Dermis blood vessel endothelial cell (primary cell): ENCODE data around the gene RAD23A. TPM values are rescaled to one million over a fixed set of nuclear protein-coding genes. Genes with fewer than 3 reads are reported as not detected.
"Not testable (repeated sequence)": the region's sequence is repeated elsewhere in the genome, so short reads cannot be mapped to it uniquely, and the experiment has no call there.

Source experiments
- DNase-seq: peaks from one replicate; pipeline ENCODE4 v3.0.0; 2010
- total RNA-seq: library from RNA; depleted of rRNA; stranded (reverse); fragments of >200 nt; gene quantifications from 2 replicates; pipeline ENCODE4 v1.2.3, GENCODE V29; 2014

The RAD23A gene
- total RNA-seq, 1 donor from 2014 or later = 52.9 TPM

DNA sequence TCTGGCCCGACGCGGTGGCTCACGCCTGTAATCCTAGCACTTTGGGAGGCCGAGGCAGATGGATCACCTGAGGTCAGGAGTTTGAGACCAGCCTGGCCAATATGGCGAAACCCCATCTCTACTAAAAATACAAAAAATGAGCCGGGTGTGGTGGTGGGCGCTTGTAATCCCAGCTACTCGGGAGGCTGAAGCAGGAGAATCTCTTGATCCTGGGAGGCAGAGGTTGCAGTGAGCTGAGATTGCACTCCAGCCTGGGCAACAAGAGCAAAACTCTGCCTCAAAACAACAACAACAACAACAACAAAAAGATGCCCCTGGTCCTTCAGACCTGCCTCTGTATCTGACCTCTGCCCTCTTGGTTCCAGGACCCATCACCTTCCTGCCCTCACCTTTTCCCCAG is 9.9 kb downstream of the RAD23A start:
- DNase-seq = not testable (repeated sequence)

DNA sequence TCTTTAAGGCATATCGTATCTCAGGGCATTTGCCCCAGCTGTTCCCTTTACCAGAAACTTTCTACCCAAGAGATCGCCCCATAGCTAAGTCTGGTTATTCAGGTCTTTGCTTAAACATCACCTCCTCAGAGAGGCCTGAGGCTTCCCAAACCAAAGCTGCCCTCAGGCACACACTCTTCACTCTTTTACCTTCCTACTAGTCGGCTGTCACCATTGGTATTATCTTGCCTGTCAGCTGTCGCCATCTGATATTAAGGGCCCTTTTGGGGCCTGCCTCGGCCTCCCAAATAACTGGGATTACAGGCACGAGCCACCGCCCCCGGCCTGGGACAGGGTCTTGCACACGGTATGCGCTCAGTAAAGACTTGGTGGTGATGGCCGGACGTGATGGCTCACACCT is 10.3 kb downstream of the RAD23A start:
- DNase-seq = no peak

DNA sequence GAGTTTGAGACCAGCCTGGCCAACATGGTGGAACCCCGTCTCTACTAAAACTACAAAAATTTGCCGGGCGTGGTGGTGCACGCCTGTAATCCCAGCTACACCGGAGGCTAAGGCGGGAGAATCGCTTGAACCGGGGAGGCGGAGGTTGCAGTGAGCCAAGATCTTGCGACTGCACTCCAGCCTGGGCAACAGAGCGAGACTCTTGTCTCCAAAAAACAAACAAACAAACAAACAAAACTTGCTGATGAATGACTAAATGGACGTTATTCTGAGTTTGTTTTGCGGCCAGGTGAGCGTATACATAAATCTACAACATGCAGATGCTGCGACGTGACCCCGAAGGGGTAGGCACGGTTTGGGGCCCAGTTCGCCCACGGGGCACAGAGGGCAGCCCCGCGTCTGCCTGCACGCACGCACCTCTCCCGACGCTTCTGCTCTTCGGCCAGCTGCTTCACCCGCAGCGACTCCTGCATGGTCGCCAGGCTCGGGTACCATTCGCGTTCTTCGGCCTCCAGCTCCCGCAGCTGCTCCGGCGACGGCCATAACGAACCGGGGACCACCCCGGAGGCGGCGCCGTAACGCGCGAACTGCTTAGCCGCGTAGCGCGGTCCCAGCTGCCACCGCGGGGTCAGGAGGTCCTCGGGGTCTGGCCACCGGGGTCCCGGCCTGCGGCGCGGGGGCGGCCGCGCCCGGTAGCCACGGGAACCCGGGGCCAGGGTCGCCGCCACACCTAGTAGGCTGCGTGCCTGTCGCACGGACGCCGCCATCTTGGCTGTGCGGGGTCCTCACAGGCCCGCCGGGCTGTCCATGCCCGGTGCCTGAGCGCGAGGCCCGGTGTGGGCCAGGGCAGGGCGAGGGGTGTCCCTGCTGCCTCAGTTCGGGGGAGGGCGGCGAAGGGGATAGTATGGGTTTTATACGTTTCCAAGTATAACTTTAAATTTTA is 11.1 kb downstream of the RAD23A start, which contains the start of gene GADD45GIP1:
Gene GADD45GIP1 (minus strand): TSS at position 778 of the 943 bp plus-strand sequence. CDS start 11 bp downstream, at position 767.
- DNase-seq = peak; percentile 88

DNA sequence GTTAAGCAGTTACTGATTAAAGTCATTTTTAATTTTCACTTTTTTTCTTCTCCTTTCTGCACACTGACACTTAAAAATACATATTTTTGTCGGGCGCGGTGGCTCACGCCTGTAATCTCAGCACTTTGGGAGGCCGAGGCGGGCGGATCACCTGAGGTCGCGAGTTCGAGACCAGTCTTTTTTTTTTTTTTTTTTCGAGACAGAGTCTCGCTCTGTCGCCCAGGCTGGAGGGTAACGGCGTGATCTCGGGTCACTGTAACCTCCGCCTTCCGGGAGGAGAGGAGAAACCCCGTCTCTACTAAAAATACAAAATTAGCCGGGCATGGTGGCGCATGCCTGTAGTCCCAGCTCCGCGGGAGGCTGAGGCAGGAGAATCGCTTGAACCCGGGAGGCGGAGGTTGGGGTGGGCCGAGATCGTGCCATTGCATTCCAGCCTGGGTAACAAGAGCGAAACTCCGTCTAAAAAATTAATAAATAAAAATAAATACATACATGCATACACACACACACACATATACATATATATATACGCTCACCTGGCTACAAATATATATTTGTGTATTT is 11.8 kb downstream of the RAD23A start:
- not testable (repeated sequence) for DNase-seq

DNA sequence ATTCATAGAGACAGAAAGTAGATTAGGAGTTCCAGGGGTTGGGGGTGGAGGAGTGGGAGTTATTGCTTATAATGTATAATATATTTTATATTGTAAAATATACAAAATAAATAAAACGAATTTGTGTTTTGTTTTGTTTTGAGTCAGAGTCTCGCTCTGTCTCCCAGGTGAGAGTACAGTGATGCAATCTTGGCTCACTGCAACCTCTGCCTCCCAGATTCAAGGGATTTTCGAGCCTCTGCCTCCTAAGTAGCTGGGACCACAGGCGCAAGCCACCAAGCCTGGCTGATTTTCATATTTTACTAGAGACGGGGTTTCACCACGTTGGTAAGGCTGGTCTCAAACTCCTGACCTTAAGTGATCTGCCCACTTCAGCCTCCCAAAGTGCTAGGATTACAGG is 13.8 kb downstream of the RAD23A start:
- DNase-seq = no peak

DNA sequence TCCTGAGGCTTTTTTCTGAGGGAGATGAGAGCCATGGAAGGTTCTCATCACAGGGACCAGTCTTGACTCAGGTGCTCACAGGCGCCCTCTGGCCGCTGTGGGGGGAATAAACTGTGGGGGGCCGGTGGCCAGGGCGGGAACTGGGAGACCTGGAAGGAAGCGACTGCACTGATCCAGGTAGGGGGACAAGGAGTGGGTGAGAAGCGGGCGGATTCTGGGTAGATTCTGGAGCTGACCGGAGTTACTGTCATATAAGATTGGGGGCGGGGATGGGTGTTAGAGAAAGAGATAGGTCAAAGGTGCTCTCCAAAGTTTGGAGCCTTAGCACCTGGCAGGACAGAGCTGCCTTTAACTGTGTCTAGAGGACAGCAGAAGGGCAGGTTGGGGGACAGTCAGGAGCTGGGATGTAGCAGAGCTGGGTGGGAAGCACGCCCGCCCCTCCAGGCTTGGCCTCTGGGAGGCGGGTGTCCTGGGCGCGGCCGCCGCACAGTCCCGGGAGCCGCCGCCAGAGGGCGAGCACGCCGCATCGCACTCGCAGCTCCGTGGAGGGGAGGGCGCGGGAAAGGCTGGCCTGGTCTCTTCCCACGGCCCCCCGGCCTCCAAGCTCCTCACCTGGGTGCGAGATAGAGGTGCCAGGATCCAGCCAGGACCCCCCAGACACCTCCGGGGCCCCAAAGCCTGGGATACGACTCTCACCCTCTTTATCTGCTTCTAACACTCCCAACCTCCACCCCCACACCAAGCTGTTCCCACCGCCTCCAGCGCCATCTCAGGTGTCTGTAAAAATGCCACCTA is 19.6 kb downstream of the RAD23A start:
- peak; percentile 85 for DNase-seq

DNA sequence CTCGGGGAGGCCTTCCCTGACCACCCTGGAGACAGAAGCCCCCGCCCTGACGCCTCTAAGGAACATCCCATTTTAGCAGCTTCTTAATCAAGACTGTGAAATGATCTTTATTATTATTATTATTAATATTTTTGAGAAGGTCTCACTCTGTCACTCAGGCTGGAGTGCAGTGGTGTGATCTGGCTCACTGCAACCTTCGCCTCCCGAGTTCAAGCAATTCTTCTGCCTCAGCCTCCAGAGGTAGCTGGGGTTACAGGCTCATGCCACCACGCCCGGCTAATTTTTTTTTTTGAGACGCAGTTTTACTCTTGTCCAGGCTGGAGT is 20.1 kb downstream of the RAD23A start:
- DNase-seq = no peak

DNA sequence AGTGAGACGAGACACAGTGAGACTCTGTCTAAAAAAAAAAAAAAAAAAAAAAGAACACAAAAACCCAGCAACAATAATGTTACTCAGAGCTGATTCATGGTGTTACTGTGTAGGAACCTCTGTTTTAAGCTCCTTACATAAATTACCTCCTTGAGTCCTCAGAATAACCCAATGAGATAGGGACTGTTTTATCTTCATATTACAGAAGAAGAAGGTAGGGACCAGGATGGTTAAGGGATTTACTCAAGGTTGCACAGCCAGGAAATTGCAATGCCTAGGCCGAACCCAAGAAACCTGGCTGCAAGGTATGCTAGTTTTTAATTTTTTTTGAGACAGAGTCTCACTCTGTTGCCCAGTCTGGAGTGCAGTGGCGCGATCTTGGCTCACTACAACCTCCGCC is 22.2 kb downstream of the RAD23A start:
- no peak for DNase-seq

DNA sequence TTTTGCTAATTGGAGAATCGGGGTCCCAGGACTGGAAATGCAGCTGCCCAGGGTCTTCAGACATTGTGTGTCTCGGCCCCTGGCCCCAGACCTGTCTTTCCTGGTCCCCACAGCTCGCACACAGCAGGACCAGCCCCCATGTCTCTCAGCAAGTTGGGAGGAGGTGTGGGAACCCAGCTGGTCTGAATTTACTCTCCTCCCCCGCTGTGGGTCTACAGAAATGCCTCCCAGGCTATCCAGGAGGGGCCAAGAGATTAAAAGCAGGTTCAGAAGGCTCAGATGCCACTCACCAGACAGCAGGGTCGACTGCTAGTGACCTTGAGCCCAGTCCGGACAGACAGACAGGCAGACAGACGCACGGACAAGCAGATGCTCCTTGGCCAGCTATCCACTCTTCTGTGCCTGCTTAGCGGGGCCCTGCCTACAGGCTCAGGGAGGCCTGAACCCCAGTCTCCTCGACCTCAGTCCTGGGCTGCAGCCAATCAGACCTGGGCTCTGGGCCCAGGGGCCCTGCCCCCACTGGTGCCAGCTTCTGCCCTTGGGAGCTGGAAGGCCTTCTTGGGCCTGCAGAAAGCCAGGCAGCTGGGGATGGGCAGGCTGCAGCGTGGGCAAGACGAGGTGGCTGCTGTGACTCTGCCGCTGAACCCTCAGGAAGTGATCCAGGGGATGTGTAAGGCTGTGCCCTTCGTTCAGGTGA is 23.8 kb downstream of the RAD23A start, which contains the start of gene DAND5:
Gene DAND5 (plus strand): TSS at position 285 of the 697 bp plus-strand sequence. CDS start 85 bp downstream, at position 370.
- DNase-seq = no peak

DNA sequence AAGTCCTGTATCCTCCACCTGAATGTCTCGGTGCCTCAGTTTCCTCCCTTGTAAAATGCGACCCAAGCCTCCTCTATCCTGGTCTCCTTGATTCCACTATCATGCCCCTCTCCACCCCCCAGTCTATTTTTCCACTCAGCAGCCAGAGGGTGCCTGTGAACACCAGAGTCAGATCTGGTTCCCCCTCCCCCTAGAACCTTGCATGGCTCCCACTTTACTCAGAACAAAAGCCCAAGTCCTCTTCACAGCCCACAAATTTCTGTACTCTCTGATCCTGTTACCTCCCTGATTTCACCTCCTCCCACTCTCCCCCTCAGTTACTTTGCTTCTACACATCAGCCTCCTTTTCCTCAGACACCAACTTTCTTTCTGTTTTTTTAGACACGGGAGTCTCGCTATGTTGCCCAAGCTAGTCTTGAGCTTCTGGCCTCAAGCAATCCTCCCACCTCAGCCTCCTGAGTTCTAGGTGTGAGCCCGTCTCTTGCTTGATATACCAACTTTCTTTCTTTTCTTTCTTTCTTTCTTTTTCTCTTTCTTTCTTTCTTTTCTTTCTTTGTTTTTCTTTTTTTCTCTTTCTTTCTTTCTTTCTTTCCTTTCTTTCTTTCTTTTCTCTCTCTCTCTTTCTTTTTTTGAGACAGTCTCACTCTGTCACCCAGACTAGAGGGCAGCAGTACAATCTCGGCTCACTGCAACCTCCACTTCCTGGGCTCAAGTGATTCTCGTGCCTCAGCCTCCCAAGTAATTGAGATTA is 24.6 kb downstream of the RAD23A start:
- no peak for DNase-seq

DNA sequence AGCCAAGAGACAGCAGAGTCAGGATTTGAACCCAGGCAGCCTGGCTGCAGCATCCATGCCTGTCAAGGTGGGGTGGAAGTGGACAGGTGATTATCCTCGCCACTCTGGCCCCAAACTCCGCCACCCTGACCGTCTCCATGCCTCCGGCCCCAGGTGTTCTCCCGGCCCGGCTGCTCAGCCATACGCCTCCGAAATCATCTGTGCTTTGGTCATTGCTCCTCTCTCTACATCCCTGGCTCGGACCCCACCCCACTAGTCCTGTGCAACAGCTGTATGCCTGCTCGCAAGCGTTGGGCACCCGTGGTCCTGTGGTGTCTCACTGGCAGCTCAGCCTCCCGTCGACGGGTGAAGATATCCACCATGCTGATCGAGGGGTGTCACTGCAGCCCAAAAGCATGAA is 27.6 kb downstream of the RAD23A start:
- DNase-seq = no peak

DNA sequence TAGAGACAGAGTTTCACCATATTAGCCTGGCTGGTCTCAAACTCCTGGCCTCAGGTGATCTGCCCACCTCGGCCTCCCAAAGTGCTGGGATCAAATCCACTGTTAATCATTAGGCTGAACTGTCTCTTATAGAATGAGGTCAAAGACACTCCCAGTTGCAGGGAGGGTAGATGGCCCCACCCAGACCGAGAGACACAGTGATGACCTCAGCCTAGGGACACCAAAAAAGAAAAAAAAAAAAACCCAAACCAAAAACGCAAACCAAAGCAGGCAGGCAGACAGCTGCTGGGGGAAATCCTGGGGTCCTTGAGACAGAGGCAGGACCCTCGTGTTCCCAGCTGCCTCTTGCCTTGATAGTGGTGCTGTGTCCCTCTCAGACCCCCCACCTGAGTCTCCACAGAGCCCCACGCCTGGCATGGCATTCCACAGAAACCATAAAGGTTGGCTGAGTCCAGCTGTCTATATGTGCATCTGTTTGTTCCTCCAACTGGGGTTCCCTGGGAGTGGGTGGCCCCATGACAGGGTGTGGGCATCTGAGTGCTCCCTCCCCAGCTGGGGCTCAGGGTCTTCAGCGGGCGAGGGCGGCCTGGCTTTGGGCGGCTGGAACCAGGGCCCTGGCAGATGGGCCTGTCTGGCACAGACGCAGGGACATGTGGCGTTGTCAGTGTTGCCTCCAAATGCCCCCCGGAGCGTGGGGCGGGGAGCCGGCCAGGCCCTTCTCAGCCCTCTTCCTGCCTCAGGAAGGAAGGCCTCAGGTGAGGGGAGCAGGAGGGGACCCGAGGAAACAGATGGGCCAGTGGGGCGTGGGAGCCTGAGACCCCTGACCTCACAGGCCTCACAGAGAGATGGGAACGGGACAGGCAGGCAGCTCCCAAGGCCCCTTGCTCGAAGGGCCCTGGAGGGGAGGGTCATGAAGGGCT is 28.9 kb downstream of the RAD23A start:
- DNase-seq = peak; percentile 33

DNA sequence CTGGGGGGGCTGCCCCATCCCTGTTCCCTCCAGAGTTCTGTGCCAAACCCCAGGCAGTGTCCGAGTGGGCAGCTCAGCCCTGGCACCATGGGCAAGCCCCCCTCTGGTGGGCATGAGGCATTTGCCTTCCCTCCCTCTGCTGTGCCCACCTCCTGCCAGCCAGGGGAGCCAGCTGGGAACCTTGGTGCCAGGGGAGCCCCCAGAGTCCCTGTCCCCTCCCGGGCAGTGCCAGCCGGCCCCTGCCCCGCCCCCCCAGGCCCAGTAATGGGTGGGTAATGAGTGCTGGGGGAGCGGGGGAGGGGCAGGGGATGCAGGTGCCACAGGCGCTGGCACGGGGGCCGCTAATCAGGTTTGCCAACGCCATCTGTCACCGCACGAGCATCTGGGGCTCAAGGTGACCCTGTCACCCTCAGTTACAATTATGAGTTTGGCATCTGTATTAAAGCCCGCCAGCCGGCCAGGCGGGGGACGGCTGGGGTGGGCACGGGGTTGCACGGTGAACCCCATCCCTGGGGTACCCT is 29.6 kb downstream of the RAD23A start:
- DNase-seq = no peak

DNA sequence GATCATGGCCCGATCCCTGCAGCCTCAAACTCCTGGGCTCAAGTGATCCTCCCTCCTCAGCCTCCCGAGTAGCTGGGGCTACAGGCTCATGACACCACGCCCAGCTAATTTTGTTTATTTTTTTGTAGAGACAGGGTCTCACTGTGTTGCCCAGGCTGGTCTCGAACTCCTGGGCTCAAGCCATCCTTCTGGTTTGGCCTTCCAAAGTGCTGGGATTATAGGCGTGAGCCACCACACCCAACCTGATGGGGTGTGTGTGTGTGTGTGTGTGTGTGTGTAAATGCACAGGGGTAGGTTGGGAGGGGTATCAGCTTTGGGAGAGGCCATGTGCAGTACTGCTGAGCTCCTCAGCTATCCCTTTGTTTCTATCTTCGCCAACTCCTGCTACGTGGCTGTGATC is 30.4 kb downstream of the RAD23A start:
- DNase-seq = not testable (repeated sequence)

DNA sequence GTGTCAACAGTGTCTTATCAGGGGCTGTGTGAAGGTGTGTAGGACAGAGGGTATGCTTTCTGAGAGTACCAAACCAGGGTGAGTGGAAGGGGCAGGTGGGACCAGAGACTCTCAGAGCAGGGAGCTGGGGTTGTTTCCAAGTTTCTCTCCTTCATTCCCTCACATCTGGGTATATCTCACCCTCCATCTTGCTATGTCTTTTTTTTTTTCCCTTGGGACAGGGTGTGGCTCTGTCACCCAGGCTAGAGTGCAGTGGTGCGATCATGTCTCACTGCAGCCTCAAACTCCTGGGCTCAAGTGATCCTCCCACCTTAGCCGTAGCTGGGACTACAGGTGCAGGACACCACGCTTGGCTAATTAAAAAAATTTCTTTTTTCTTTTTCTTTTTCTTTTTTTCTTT is 34.3 kb downstream of the RAD23A start:
- DNase-seq = no peak

DNA sequence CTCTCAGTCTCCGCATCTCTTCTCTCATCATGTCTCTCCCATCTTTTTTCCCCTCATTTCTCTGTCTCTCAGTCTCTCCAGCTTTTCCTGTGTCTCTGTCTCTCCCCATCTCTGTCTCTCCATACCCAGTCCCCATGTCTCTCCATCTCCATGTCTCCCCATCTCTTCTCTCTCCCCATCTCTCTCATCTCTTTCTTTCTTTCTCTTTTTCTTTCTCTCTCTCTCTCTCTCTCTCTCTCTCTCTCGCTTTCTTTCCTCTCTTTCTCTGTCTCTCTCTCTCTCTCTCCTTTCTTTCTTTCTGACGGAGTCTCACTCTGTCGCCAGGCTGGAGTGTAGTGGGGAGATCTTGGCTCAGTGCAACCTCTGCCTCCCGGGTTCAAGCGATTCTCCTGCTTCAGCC is 37.0 kb downstream of the RAD23A start:
- no peak for DNase-seq

DNA sequence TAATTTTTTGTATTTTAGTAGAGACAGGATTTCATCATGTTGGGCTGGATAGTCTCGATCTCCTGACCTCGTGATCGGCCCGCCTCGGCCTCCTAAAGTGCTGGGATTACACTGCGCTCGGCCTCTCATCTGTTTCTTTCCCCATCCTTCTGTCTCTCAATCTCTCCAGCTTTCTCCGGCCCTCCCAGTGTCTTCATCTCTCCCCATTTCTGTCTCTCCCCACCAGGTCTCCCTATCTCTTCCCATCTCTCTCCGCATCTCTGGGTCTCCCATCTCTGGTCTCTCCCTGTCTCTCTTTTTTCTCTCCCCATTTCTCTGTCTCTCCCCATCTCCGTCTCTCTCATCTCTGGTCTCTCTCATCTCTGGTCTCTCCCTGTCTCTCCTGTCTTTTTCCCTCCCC is 37.4 kb downstream of the RAD23A start:
- DNase-seq = no peak

DNA sequence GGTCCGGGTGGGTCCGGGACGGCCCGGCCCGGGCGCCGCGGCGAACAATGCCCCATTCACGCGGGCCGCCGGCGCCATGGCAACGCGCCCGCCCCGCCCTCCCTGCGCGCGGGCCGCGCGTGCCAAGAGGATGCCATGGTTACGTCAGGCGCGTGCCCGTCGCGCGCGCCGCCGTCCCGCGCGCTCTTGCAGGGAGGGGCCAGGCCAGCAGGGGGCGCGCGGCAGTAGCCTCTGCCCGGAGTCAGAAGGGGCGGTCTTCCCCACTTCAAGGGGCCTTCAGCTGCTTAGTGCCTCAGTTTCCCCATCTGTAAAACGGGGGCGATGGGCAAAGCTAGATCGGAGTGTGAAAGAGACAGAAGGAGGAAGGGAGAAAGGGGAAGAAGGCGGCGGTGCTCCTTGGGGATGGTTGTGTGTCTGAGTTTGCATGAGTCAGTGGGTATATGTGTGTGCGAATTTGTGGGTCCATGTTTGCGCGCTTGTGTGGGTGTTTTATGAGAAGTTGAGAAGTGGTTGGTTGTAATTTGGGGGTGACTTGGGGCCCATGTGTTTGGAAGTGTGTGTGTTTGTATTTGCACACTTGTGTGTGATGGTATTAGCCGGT is 38.0 kb downstream of the RAD23A start:
- peak; percentile 88 for DNase-seq

DNA sequence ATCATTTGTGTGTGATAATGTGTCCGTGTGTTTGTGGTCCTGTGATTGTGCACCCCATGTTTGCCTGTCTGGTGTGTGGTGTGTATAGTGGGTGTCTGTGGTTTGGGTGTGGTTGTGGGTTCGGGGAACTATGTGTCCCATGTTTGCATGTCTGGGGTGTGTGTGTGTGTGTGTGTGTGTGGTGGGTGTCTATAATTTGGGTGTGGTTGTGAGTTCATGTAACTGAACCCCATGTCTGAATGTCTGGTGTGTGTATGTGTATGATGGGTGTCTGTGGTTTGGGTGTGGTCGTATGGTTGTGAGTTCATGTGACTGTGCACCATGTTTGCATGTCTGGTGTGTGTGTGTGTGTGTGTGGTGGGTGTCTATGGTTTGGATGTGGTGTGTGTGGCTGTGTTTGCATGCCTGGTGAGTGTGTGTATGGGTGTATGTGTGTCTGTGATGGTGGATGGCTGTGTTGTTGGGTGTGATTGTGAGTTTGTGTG is 38.5 kb downstream of the RAD23A start:
- DNase-seq = no peak

DNA sequence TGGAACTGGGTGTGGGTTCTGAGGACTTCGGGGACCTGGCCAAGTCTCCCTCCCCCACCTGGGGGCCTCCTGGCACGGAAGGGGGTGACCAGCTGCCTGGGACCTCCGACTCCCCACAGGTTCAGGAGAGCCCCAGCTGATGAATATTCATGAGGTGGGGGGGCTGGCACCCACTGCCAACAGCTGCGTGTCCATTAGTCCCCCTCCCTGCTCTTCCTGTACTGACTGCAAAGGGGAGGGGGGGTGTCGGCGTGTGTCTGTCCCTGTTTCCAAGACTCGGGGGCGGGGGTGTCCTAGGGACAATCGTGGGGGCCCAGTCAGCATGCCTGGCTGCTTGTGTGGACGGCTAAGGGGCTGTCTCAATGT is 39.0 kb downstream of the RAD23A start:
- no peak for DNase-seq
